Upper lobe of left lung (tissue), 4 donors: Measurements from ENCODE around the gene FHIT.

Experiments used
- EP300 ChIP-seq, 4 donors: sonication (generic); formaldehyde crosslinking; IDR thresholded peaks; one replicate each; pipeline ENCODE4 v1.5.1; 2017; ENCODE audit warnings: antibody characterized with exemption in 4 of 4, control low read depth in 2 of 4
- POLR2A ChIP-seq, 4 donors: fragments of 450-650 bp; IDR thresholded peaks; one replicate each; pipeline ENCODE4 v1.5.1; 2016 to 2017; ENCODE audit warnings: antibody characterized with exemption in 4 of 4, mild to moderate bottlenecking in 2 of 4
- POLR2AphosphoS5 ChIP-seq, 2 donors: sonication (generic); formaldehyde crosslinking; IDR thresholded peaks; one replicate each; pipeline ENCODE4 v1.5.1; 2017; ENCODE audit warnings: antibody characterized with exemption in 2 of 2
- TF ChIP-seq, protein P1 (sequence below), 6 experiments: fragments of 450-650 bp in 4 of 6; fragments of 200-600 bp in 2 of 6; sonication (generic) in 2 of 6; IDR thresholded peaks; one replicate each; pipeline ENCODE4 v1.5.1; 2016 to 2019; ENCODE audit warnings: antibody characterized with exemption in 6 of 6

DNA sequence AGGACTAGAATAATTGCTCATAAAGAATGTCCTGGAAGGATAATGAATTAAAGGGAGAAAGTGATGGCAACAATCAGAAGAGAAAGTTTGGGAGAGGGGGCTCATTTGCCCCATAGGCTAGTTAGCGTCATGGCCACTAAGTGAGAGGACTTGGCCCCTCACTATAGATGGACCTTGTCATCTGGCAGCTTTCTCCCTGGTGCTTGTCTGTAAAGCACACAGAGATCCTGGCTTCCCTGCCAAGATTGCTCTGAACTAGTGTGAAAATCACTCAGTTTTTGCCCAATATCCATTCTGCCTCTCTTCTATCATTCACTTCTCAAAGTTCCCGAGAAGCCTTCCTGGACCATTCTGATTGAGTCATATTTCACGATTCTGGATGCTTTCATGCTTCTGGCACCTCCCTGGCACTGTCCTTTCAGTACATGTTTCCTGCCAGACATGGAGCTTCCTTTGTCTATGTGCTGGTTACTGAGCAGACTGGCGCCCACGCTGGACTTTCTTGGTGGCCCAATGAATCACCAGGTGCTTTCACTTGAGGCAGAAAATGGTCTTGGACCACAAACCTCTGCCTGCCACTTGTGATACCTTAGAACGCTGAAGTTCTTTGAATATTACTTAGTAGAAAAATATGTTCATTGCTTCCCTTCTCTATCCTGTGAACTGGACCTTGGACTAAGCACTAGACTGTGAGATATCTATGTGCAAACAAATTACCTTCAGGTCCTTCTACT is 1491.8 kb downstream of the FHIT start:
- TF ChIP-seq, protein P1, sequence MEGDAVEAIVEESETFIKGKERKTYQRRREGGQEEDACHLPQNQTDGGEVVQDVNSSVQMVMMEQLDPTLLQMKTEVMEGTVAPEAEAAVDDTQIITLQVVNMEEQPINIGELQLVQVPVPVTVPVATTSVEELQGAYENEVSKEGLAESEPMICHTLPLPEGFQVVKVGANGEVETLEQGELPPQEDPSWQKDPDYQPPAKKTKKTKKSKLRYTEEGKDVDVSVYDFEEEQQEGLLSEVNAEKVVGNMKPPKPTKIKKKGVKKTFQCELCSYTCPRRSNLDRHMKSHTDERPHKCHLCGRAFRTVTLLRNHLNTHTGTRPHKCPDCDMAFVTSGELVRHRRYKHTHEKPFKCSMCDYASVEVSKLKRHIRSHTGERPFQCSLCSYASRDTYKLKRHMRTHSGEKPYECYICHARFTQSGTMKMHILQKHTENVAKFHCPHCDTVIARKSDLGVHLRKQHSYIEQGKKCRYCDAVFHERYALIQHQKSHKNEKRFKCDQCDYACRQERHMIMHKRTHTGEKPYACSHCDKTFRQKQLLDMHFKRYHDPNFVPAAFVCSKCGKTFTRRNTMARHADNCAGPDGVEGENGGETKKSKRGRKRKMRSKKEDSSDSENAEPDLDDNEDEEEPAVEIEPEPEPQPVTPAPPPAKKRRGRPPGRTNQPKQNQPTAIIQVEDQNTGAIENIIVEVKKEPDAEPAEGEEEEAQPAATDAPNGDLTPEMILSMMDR (IDR thresholded peaks at IDR 0.05): no peak
- TF ChIP-seq EP300 (IDR thresholded peaks at IDR 0.05) (no peak), POLR2A (IDR thresholded peaks at IDR 0.05) (no peak), POLR2AphosphoS5 (IDR thresholded peaks at IDR 0.05) (no peak)
